MCF 10A (cell line): Measurements from ENCODE around the gene SELENOW. TPM values are rescaled to one million over a fixed set of nuclear protein-coding genes. Genes with fewer than 3 reads are reported as not detected.

Experiments used
- BruUV-seq: library from RNA; stranded (reverse); fragments of 400-500 nt; replicated peaks from 2 replicates; lab custom pipeline; 2021; lab: Mats Ljungman, UMichigan
- CTCF ChIA-PET: fragments of 300-600 bp; sonication (Branson Sonifier 250); formaldehyde crosslinking; extraction: SDS; loops from one replicate; lab custom pipeline; 2021; ENCODE audit warnings: antibody characterized with exemption, inconsistent platforms; lab: Yijun Ruan, JAX
- POLR2A ChIA-PET: fragments of 300-600, 350-650 bp; sonication (Branson Sonifier 250); formaldehyde crosslinking; extraction: SDS; loops from one replicate; lab custom pipeline; 2020; ENCODE audit warnings: antibody characterized with exemption, inconsistent platforms; lab: Yijun Ruan, JAX
- DNase-seq: peaks from one replicate; pipeline ENCODE4 v3.0.0-alpha.2; 2018; ENCODE audit not compliant: unreplicated experiment
- H3K27ac Mint-ChIP-seq: one replicate; pipeline ENCODE4 v1.8.0; 2022; ENCODE audit warnings: mild to moderate bottlenecking, low read depth, mixed read lengths; ENCODE audit not compliant: unreplicated experiment
- H3K27me3 Mint-ChIP-seq: one replicate; pipeline ENCODE4 v1.8.0; 2022; ENCODE audit warnings: mixed read lengths; ENCODE audit not compliant: insufficient read depth, unreplicated experiment
- H3K36me3 Mint-ChIP-seq: one replicate; pipeline ENCODE4 v1.8.0; 2022; ENCODE audit warnings: mild to moderate bottlenecking, moderate library complexity, mixed read lengths; ENCODE audit not compliant: insufficient read depth, unreplicated experiment
- H3K4me1 Mint-ChIP-seq: one replicate; pipeline ENCODE4 v1.8.0; 2022; ENCODE audit warnings: mixed read lengths; ENCODE audit not compliant: insufficient read depth, unreplicated experiment
- H3K4me3 Mint-ChIP-seq: one replicate; pipeline ENCODE4 v1.8.0; 2022; ENCODE audit warnings: mild to moderate bottlenecking, moderate library complexity, mixed read lengths; ENCODE audit not compliant: unreplicated experiment
- H3K9me3 Mint-ChIP-seq: one replicate; pipeline ENCODE4 v1.8.0; 2022; ENCODE audit warnings: mixed read lengths; ENCODE audit not compliant: unreplicated experiment
- CTCF ChIP-seq: fragments of 200-600 bp; IDR thresholded peaks from one replicate; pipeline ENCODE4 v1.8.0; 2022; ENCODE audit warnings: antibody characterized with exemption, mild to moderate bottlenecking; ENCODE audit not compliant: unreplicated experiment
- intact Hi-C: fragments of 100-400 bp; cut with micrococcal nuclease; formaldehyde crosslinking; loops from 2 replicates; pipeline ENCODE4 v1.14.1; 2022
- total RNA-seq: library from RNA; stranded (reverse); gene quantifications from 2 replicates; pipeline ENCODE4 v1.2.3, GENCODE V29; 2022

SELENOW gene
- total RNA-seq, 1 experiment from 2014 or later, result 115 TPM

- Mint-ChIP-seq H3K27ac (no peak overlapping the region), H3K4me3 (no peak overlapping the region), H3K36me3 (peaks cover 24% of the 10 kb centered on the region), H3K27me3 (no peaks in the 10 kb centered on the region), H3K4me1 (no peaks in the 10 kb centered on the region), H3K9me3 (no peaks in the 10 kb centered on the region)
- intact Hi-C loops, result no loop called here
- POLR2A ChIA-PET, result no interaction called here
- no peak for DNase-seq
- no TSS peak for BruUV-seq
- CTCF ChIA-PET, result interaction anchor here (0.6 kb wide), 1 partner anchor 19 kb away, joined by 3 read pairs; no protein-coding TSS in a partner anchor
- no peak for TF ChIP-seq CTCF
These were observed 17.9 kb upstream of the SELENOW start for GRCh38 chr19:47760632-47760999.

GRCh38 chr19:47761566-47761965 lies 16.9 kb upstream of the SELENOW start:
- Mint-ChIP-seq H3K9me3 (no peaks in the 10 kb centered on the region), H3K27ac (no peak overlapping the region), H3K27me3 (no peaks in the 10 kb centered on the region), H3K4me1 (no peaks in the 10 kb centered on the region), H3K4me3 (no peak overlapping the region), H3K36me3 (peaks cover 16% of the 10 kb centered on the region)
- no peak for TF ChIP-seq CTCF
- CTCF ChIA-PET, result interaction anchor here (1.0 kb wide), 1 partner anchor 28 kb away, joined by 4 read pairs; no protein-coding TSS in a partner anchor
- BruUV-seq, result no TSS peak
- intact Hi-C loops, result no loop called here
- POLR2A ChIA-PET, result no interaction called here
- DNase-seq, result no peak

- no peaks in the 10 kb centered on the region for H3K4me1 Mint-ChIP-seq
- no peak overlapping the region for H3K27ac Mint-ChIP-seq
These were observed 16.4 kb upstream of the SELENOW start for GRCh38 chr19:47762151-47762550.

More at GRCh38 chr19:47762151-47762550, 16.4 kb upstream of the SELENOW start:
- no TSS peak for BruUV-seq
- Mint-ChIP-seq H3K27me3 (no peaks in the 10 kb centered on the region), H3K9me3 (no peaks in the 10 kb centered on the region), H3K36me3 (peaks cover 11% of the 10 kb centered on the region), H3K4me3 (no peak overlapping the region)
- CTCF ChIA-PET, result interaction anchor here (1.0 kb wide), 1 partner anchor 28 kb away, joined by 4 read pairs; no protein-coding TSS in a partner anchor
- POLR2A ChIA-PET, result interaction anchor here (0.5 kb wide), 1 partner anchor 29 kb away, joined by 3 read pairs; no protein-coding TSS in a partner anchor
- intact Hi-C loops, result no loop called here
- TF ChIP-seq CTCF, result no peak
- no peak for DNase-seq
